22Rv1 (cell line): ENCODE measurements around the gene CSF3R.

Source experiments
- ZFX ChIP-seq: fragments of 450-650 bp; IDR thresholded peaks from 2 replicates; pipeline ENCODE4 v1.6.1; 2017; ENCODE audit warnings: antibody characterized with exemption, borderline replicate concordance
- TF ChIP-seq, protein P1 (sequence below): fragments of 450-650 bp; IDR thresholded peaks from 2 replicates; pipeline ENCODE4 v1.5.1; 2017; ENCODE audit warnings: mild to moderate bottlenecking

DNA sequence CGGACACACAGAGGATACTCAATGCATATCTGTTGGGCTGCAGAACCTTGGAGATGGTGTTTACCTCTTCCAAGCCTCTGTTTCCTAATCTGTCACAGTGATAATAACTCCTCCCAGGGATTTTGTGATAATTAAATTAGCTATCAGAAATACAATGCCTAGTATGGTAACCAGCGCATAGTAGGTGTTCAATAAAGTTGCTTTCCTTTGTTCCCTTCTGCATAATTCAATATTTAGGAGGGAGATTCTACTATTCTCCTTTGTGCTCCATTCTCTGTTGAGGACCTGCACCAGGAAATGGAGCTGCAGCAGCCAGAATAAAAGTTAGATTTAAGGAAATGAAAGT, 3.4 kb upstream of the CSF3R start:
- TF ChIP-seq, protein P1, sequence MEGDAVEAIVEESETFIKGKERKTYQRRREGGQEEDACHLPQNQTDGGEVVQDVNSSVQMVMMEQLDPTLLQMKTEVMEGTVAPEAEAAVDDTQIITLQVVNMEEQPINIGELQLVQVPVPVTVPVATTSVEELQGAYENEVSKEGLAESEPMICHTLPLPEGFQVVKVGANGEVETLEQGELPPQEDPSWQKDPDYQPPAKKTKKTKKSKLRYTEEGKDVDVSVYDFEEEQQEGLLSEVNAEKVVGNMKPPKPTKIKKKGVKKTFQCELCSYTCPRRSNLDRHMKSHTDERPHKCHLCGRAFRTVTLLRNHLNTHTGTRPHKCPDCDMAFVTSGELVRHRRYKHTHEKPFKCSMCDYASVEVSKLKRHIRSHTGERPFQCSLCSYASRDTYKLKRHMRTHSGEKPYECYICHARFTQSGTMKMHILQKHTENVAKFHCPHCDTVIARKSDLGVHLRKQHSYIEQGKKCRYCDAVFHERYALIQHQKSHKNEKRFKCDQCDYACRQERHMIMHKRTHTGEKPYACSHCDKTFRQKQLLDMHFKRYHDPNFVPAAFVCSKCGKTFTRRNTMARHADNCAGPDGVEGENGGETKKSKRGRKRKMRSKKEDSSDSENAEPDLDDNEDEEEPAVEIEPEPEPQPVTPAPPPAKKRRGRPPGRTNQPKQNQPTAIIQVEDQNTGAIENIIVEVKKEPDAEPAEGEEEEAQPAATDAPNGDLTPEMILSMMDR, result no peak
- TF ChIP-seq ZFX, result no peak
